NCI-H345 (cell line): ENCODE measurements around the gene HOXC6.

Source experiments
- DNase-seq: peaks from one replicate; lab custom pipeline; 2025; lab: John Stamatoyannopoulos, UW

Gene HOXC6

DNA sequence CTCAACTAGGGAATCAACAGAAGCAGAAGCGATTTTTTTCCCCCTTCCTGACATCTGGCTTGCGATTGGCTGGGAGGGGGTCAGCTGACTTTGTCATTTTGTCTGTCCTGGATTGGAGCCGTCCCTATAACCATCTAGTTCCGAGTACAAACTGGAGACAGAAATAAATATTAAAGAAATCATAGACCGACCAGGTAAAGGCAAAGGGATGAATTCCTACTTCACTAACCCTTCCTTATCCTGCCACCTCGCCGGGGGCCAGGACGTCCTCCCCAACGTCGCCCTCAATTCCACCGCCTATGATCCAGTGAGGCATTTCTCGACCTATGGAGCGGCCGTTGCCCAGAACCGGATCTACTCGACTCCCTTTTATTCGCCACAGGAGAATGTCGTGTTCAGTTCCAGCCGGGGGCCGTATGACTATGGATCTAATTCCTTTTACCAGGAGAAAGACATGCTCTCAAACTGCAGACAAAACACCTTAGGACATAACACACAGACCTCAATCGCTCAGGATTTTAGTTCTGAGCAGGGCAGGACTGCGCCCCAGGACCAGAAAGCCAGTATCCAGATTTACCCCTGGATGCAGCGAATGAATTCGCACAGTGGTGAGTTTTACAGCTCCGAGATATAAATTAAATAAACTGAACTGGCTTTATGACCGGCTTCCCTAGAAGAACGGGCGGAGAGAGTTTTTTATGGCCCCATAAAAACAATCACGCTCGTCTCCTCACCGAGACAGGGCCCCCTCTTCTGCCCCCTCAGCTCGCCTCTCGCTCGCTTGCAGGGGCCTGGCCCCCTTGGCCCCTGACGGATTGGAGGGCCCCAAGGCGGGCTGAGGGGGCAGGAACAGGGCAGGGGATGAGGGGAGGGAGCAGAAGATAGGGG is at the start of gene HOXC6:
Gene HOXC6 (plus strand): TSS at position 127 of the 888 bp plus-strand sequence. CDS start 82 bp downstream, at position 209.
- DNase-seq, result peak; percentile 16

GRCh38 chr12:53978477-53979356 is 49.5 kb upstream of the HOXC6 start:
- DNase-seq, result no peak

DNA sequence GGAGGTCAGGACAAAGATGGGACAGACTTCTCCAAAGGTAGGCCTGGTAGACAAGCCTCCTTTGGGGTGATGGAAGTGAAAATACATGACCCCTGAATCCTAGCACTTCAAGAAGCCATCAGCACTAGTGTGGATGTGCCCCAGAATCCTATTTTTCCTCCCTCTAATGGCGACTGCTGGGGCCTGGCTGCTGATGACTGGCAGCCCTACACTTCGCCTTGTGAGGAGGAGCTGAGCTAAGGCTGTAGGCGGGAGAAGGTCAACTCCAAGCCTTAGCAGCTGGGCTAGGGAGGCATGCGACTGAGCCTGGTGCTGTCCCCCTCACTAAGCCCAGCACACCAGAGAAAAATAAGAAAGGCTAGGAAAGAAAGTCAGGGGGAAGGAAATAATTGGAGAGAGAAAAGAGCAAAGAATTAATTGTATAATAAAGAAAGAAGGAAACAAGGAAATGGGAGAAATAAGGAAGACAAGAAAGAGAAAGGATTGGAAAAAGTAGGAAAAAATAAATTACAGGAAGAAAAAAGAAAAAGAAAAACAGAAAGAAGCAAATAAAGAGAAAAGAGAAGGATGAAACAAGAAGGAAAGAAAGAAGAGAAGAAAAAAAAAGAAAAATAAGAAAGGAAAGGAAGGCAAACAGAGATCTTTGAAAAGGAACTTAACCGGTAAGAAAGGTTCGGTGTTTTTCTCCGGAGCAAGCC is 48.0 kb upstream of the HOXC6 start:
- DNase-seq, result no peak

DNA sequence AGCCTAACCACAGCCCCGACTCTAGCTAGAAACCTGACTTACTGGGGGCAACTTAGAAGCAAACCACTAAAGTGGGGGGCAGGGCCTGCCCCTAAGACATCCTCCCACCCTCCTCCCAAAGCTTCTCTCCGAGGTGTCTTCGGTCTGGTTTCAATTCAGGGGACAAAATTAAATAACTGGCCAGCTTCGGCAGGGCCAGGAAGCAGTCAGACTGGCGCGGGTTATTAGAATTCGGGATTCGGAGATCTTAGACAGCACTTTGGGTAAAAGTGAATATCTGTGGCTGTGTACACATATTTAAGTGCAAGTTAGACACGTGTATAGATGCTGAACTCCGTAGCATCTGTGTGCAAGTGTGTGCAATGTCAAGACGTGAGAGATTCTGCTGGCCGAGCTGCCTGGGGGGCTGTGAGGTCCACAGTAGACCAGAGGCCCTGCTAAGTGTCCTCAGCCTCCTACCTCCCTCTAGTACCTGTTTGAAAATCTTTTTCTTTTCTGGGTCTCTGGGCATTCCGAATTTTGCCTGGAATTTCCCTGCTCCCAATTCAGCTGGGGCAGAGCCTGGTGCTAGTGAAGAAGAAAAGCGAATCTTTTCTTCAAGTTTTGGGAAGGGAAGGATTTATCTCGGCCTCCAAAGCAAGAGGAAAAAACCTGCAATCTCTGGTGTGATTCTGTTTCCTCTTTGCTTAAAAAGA is 47.3 kb upstream of the HOXC6 start:
- DNase-seq, result no peak

DNA sequence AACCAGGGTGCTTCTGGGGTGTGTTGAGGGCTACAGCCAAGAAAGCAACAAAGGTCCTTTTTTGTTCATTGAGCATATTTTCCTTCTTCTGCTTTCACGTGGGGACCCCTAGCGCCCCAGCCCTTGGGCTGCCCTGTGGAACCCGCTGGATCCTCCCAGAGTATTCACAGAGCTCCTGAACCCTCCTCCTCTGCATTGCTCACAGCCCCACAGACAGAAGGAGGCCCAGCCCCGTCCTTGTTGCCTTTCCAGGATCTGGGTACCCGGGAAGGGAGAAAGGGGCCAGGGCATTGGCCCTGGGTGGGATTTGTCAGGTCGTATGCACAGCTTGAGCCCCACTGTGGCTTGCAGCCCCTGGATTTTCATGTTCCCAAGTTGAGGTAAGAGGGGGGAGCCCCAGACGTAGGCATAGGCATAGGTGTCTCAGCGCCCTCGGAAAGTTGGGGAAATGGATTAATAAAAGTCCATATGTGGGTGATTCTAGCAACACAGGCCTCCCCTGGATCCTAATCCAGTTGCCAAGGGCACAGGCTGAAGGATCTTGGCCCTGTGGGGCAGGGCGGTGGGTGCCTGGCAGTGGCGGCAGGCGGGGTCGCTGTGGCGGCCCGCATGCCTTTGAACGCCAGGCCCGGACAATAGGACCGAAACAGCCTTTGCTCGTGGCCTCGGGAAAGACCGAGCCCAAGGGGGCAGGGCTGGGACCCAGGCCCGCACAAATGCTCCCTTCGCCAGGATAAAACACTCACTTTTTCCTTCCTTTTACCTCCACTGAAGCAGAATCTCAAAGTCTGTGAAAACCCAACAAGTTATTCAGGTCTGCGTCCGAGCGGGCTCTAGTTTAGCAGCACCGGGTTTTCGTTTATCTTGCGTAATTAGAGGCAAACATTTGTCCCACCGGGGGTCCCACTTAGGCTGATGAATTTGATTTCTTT is 46.3 kb upstream of the HOXC6 start:
- no peak for DNase-seq

DNA sequence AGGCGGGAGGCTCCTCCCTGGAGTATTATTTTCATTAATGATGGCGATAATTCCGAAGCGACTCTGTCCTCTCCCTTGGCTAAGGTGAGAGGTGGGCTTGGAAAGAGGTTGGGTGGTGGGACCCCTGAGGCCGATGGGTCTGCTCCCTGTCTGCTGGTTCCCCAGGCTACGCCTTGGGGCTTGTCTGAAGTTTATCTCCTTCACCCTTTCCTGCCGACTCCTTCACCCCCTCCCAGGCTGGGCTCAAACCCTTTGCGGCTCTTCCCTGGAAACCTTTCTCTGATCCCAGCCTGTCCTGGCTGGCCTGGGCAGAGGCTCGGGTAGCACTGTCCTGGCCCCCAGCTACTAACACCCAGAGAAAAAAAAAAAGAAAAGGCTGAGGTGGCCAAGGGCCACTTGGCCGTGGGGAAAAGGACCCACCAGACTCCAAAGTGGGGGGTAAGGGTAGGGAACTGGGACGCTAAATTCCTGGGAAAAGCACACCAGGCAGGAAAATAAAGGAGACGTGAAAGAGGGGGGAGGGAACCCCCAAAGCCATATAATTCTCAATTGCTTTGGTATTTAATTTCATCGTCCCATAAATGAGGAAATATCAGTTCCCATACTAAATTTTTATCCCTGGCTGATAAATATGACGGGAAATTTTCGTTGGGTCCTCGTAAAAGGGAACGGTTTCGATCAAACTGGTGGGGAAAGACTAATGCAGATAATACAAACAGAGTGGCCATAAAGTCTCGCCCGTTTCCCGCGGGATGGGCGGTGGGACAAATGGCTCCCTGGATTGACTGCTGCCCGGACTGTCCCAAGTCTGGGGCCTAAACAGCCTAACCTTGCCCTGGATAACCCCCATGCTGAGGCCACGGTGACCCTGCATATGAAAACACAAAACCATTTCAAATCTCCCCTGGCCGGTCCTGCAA is 45.3 kb upstream of the HOXC6 start:
- no peak for DNase-seq

- DNase-seq, result no peak
Observed at GRCh38 chr12:53983568-53983949, 44.7 kb upstream of the HOXC6 start.

GRCh38 chr12:53983950-53984572 is 44.2 kb upstream of the HOXC6 start:
- DNase-seq, result no peak

GRCh38 chr12:53984901-53985691 is 43.1 kb upstream of the HOXC6 start, which contains the start of gene HOXC10:
TSS of gene HOXC10 (plus strand) at chr12:53985146. CDS start at chr12:53985260, 114 bp downstream.
- DNase-seq, result peak; percentile 54

GRCh38 chr12:53985692-53985993 is 42.6 kb upstream of the HOXC6 start:
- DNase-seq, result no peak

DNA sequence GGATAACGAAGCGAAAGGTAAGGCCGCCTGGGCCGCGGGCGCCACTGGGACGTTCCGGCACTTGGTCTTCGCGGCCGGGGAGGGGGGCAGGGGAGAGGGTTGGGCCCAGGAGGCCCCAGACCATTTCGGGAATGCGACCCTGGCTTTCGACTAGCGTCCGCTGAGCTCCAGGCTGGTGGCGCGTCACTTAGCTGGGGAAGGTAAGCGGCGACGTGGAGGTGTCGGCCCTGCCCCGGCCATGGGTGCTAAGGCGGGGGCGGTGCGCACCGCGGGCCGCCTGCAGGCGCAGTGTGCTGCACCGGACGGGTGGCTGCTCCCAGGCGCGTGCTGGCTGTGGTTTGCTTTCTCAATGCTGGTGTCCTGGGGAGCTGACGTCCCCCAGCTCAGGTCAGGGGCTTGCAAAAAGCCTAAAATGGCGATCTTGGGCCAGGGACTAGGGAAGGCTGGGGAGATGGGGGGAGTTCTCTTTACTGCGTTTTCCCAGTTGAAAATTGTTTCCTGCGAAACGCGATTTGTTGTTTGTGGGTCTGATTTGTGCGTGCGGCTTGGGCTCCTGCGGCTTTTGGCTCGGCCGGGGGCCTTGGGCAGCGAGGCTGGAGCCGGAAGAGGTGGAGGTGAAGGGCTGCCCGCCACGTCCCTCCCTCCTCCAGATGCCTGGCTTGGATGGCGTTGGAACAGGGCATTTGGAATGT is 42.1 kb upstream of the HOXC6 start:
- DNase-seq, result no peak

DNA sequence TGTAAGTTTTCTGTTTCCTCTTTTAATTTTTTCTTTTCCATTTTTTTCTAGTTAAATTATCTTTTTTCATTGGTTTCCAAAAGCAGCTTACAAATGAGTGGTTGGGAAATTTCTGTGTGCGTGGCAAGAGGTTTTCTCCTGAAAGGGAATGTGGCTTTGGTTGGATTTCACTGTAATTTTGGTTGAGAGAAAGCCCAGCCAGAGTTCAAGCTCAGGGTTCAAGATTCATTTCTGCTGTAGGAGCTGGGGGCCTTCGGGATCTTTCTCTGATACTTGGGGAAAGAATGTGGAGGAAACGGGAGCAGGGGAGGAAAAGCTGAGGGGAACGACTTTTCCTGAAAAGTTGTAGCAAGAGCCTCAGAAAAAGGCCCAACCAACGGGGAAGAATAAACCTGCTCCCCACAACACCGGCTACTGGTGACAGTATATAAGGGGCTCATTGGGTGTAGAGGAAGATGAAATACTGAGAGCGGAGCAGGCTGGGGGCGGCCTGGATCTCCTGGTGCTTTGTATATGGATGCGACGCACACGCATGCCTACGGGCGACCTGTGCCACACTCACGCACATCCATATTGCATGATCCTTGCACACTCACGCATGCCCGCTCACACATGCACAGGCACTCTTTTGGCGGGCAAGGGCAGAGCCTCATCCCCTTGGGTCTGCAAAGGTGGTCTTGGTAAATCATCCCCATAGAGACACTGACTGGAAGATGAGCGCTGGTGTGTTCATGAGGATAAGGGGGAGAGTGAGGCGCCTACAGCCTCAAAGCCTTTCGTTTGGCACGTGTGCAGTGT is 41.4 kb upstream of the HOXC6 start:
- no peak for DNase-seq

- DNase-seq, result no peak
Observed at GRCh38 chr12:53987787-53988230, 40.4 kb upstream of the HOXC6 start.

DNA sequence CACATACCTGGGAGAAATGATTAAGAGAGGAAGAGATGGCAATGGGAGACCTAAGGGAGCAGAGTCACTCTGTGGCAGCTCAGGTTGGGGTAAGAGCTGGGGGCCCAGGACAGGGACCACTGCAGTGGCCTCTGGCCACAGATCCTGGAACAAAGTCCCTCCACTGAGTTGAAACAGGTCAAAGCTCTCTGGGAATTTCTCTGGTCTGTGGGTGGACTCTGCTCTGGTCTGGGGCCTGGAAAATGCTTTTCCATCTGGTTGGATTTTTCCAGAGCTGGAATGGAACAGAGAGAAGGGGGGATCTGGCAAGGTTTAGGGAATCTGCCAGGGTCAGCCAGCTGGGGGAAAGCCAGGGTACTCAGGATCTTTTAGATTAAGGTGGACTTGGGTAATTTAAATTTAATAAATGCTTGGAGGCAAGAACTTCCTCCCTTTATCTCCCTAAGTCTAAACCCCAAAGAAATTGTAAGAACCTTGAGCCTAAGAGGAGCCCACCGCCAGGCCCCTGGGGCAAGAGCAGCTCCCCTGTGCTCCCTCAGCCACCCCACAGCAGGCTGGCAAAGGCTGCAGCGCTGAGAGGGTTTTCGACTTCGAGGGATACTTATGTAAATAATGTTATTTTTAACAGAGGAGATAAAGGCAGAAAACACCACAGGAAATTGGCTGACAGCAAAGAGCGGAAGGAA is 39.6 kb upstream of the HOXC6 start:
- no peak for DNase-seq

DNA sequence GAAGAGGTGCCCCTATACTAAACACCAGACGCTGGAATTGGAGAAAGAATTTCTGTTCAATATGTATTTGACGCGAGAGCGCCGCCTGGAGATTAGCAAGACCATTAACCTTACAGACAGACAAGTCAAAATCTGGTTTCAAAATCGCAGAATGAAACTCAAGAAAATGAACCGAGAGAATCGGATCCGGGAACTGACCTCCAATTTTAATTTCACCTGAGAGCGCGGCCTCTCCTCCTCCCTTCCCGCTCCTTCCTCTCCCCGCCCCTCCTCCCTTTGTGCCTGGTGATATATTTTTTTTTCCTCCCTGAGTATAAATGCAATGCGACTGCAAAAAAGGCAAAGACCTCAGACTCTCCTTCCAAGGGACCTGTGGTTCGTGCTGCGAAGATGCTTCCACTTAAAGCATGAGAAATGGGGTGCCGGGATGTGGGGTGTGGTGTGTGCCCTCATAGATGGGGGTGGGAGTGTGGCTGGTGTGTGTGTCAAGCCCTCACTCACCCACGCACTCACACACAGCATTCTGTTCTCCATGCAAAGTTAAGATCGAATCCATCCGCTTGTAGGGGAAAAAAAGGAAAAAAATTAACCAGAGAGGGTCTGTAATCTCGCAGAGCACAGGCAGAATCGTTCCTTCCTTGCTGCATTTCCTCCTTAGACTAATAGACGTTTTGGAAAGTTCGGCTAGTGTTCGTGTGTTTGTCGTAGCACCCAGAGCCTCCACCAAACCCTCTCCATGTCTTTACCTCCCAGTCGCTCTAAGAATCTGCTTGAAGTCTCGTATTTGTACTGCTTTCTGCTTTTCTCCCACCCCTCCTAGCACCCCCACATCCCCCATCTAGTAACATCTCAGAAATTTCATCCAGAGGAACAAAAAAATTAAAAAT is 38.8 kb upstream of the HOXC6 start:
- peak; percentile 42 for DNase-seq
